Rectal smooth muscle tissue (tissue), 1 donor: ENCODE data around the gene SCAF11.
"Not testable (repeated sequence)": the region's sequence is repeated elsewhere in the genome, so short reads cannot be mapped to it uniquely, and the experiment has no call there.

Experiments used
- H3K27ac ChIP-seq: one replicate; pipeline ENCODE4 v1.7.0; 2013; ENCODE audit warnings: low read depth, low read length, inconsistent platforms
- H3K27me3 ChIP-seq: one replicate; pipeline ENCODE4 v1.7.0; 2013; ENCODE audit warnings: low read length; ENCODE audit not compliant: control insufficient read depth, insufficient read depth
- H3K36me3 ChIP-seq: one replicate; pipeline ENCODE4 v1.7.0; 2013; ENCODE audit warnings: low read length; ENCODE audit not compliant: control insufficient read depth, insufficient read depth
- H3K4me1 ChIP-seq: one replicate; pipeline ENCODE4 v1.7.0; 2013; ENCODE audit warnings: low read length; ENCODE audit not compliant: control insufficient read depth, insufficient read depth
- H3K4me3 ChIP-seq: one replicate; pipeline ENCODE4 v1.7.0; 2013; ENCODE audit warnings: low read length
- H3K9ac ChIP-seq: one replicate; pipeline ENCODE4 v1.7.0; 2013; ENCODE audit warnings: low read length

Gene SCAF11

GRCh38 chr12:45990468-45991283 lies at the start of gene SCAF11:
SCAF11 (minus strand) TSS chr12:45990574; CDS start chr12:45964167, 26,407 bp downstream.
- Histone ChIP-seq H3K4me1 (peaks cover 18% of the 10 kb centered on the region), H3K36me3 (peaks cover 3% of the 10 kb centered on the region), H3K4me3 (peak within 1 kb of the TSS; percentile 98), H3K27ac (peak within 1 kb of the TSS; percentile 100), H3K9ac (peak within 1 kb of the TSS; percentile 100), H3K27me3 (no peaks in the 10 kb centered on the region)

- H3K27ac ChIP-seq, H3K4me3 ChIP-seq, H3K36me3 ChIP-seq, H3K27me3 ChIP-seq, H3K9ac ChIP-seq, H3K4me1 ChIP-seq: not testable (repeated sequence)
Measured at GRCh38 chr12:46037066-46037465, 46.7 kb upstream of the SCAF11 start.

GRCh38 chr12:46027172-46027571 lies 36.8 kb upstream of the SCAF11 start:
- H3K36me3 ChIP-seq: no peaks in the 10 kb centered on the region
- H3K4me1 ChIP-seq: no peaks in the 10 kb centered on the region
- no peak overlapping the region for H3K27ac ChIP-seq
- no peak overlapping the region for H3K9ac ChIP-seq
- H3K27me3 ChIP-seq: no peaks in the 10 kb centered on the region
- no peak overlapping the region for H3K4me3 ChIP-seq

- no peaks in the 10 kb centered on the region for H3K4me1 ChIP-seq
- no peak overlapping the region for H3K4me3 ChIP-seq
- no peaks in the 10 kb centered on the region for H3K36me3 ChIP-seq
- H3K27me3 ChIP-seq: no peaks in the 10 kb centered on the region
- no peak overlapping the region for H3K27ac ChIP-seq
- no peak overlapping the region for H3K9ac ChIP-seq
Measured at GRCh38 chr12:46024099-46024498, 33.7 kb upstream of the SCAF11 start.

- Histone ChIP-seq H3K4me1 (no peaks in the 10 kb centered on the region), H3K27ac (no peak overlapping the region), H3K4me3 (no peak overlapping the region), H3K27me3 (no peaks in the 10 kb centered on the region), H3K36me3 (no peaks in the 10 kb centered on the region), H3K9ac (no peak overlapping the region)
Measured at GRCh38 chr12:46020768-46021167, 30.4 kb upstream of the SCAF11 start.

GRCh38 chr12:46018712-46019111 lies 28.3 kb upstream of the SCAF11 start:
- H3K9ac ChIP-seq, H3K27ac ChIP-seq, H3K4me3 ChIP-seq, H3K36me3 ChIP-seq, H3K4me1 ChIP-seq, H3K27me3 ChIP-seq: not testable (repeated sequence)

GRCh38 chr12:46017866-46018375 lies 27.5 kb upstream of the SCAF11 start:
- H3K9ac ChIP-seq, H3K4me1 ChIP-seq, H3K4me3 ChIP-seq, H3K36me3 ChIP-seq, H3K27ac ChIP-seq, H3K27me3 ChIP-seq: not testable (repeated sequence)

GRCh38 chr12:46005823-46006222 lies 15.4 kb upstream of the SCAF11 start:
- Histone ChIP-seq H3K27ac (no peak overlapping the region), H3K4me1 (no peaks in the 10 kb centered on the region), H3K36me3 (no peaks in the 10 kb centered on the region), H3K4me3 (no peak overlapping the region), H3K27me3 (no peaks in the 10 kb centered on the region), H3K9ac (no peak overlapping the region)

- Histone ChIP-seq H3K27me3 (no peaks in the 10 kb centered on the region), H3K9ac (no peak overlapping the region), H3K36me3 (no peaks in the 10 kb centered on the region), H3K4me1 (no peaks in the 10 kb centered on the region), H3K27ac (no peak overlapping the region), H3K4me3 (no peak overlapping the region)
Measured at GRCh38 chr12:46005151-46005797, 14.9 kb upstream of the SCAF11 start.

GRCh38 chr12:46004715-46005114 lies 14.3 kb upstream of the SCAF11 start:
- Histone ChIP-seq H3K4me1 (no peaks in the 10 kb centered on the region), H3K36me3 (no peaks in the 10 kb centered on the region), H3K4me3 (no peak overlapping the region), H3K9ac (no peak overlapping the region), H3K27me3 (no peaks in the 10 kb centered on the region), H3K27ac (no peak overlapping the region)

GRCh38 chr12:46000076-46000475 lies 9.7 kb upstream of the SCAF11 start:
- H3K27ac ChIP-seq: not testable (repeated sequence)

GRCh38 chr12:45994736-45995135 lies 4.4 kb upstream of the SCAF11 start:
- Histone ChIP-seq H3K27me3 (no peaks in the 10 kb centered on the region), H3K27ac (no peak overlapping the region), H3K4me3 (no peak overlapping the region), H3K9ac (no peak overlapping the region), H3K36me3 (peaks cover 3% of the 10 kb centered on the region), H3K4me1 (no peaks in the 10 kb centered on the region)

More at GRCh38 chr12:46000076-46000475, 9.7 kb upstream of the SCAF11 start:
- H3K27me3 ChIP-seq, H3K36me3 ChIP-seq, H3K4me3 ChIP-seq, H3K9ac ChIP-seq, H3K4me1 ChIP-seq: not testable (repeated sequence)
